HG03460 (cell line): ENCODE data around the gene POFUT2.
"Not testable (repeated sequence)": the region's sequence is repeated elsewhere in the genome, so short reads cannot be mapped to it uniquely, and the experiment has no call there.

Experiments
- ATAC-seq: cut with Tn5 transposase; IDR thresholded peaks from one replicate; pipeline ENCODE4 v1.9.1; 2021; ENCODE audit not compliant: unreplicated experiment

Gene POFUT2

DNA sequence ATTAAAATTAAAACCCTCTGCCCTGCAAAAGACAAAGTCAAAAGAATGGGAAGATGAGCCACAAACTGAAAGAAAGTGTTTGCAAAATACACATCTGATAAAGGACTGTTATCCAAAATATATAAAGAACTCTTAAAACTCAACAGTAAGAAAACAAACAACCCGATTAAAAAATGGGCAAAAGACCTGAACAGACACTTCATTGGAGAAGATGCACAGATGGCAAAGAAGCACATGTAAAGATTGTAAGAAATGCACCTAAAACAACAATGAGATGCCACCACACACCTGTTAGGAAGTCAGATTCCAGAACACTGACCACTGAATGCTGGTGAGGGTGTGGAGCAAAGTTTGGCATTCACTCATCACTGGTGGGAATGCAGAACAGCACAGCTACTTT lies 24.6 kb upstream of the POFUT2 start:
- ATAC-seq, result no peak

DNA sequence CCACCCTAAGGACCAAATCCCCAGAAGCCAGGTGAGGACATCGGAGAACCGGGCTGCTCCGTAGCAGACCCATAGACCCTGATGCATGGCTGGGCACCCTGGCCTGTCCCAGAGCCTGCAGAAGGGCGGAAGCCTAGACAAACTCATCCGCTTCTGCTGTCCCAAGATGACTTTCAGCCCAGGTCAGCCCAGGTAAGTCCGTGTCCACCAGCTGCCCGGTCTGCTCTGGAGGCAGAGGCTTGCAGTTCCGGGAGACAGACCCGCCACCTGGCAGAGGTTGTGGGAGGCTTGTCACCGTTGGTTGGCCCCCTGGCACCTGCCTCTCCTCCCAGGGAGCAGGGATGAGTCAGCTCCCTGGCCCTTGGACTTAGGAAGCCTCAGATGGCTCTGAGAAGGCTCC lies 22.8 kb upstream of the POFUT2 start:
- no peak for ATAC-seq

DNA sequence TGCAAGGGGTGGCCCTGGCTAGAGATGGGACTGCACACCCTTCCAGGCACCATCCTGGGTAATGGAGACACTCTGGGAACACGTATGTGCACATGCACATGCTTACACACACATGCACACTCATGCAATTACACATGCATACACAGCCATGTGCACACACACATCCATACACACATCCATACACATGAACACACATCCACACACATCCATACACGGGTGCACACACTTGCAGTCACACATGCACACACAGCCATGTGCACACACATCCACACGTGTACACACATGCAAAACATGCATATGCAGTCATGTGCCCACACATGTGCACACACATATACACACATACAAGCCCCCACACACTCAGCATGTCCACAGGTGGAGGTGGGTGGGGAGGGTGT lies 22.3 kb upstream of the POFUT2 start:
- ATAC-seq, result no peak

DNA sequence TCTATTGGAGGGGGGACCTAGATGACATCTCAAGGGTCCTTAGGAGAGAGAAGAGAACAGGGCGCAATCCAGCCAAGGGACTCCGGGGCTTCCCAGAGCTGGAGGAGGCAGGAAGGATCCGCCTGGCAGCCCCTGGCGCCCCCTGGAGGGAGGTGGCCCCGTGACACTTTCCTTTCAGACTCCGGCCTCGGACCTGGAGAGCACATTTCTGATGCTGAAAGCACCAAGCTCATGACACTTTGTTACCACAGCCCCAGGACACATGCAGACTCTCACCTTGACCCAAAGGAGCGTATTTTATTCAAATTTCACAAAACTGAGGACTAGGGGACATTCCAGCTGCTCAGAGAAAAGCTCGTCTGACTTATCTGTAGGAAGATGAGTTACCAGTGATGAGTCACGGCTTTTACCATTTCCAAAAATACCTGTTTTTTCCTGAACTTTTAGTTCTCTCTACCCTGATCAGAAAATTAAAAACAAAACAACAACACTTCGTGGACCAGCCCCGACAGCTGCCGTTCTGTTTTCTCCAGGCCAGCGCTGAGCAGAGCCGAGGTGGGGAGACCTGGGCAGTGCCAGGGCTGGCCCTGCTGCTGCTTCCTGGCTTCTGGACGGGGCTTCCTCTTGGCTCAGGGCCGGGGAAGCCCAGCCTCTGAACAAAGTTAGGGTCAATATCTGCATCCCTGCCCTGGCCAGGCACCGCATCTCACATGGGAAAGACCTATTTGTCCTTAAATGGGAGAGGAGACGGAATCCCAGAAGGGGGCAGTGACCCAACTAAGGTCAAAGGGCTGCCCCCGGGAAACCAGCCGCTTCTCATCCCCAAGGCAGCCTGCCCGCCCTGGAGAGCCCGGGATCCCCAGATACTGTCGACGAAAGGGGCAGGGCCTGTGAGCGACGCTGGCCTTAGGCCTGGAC lies 21.6 kb upstream of the POFUT2 start:
- ATAC-seq, result no peak

DNA sequence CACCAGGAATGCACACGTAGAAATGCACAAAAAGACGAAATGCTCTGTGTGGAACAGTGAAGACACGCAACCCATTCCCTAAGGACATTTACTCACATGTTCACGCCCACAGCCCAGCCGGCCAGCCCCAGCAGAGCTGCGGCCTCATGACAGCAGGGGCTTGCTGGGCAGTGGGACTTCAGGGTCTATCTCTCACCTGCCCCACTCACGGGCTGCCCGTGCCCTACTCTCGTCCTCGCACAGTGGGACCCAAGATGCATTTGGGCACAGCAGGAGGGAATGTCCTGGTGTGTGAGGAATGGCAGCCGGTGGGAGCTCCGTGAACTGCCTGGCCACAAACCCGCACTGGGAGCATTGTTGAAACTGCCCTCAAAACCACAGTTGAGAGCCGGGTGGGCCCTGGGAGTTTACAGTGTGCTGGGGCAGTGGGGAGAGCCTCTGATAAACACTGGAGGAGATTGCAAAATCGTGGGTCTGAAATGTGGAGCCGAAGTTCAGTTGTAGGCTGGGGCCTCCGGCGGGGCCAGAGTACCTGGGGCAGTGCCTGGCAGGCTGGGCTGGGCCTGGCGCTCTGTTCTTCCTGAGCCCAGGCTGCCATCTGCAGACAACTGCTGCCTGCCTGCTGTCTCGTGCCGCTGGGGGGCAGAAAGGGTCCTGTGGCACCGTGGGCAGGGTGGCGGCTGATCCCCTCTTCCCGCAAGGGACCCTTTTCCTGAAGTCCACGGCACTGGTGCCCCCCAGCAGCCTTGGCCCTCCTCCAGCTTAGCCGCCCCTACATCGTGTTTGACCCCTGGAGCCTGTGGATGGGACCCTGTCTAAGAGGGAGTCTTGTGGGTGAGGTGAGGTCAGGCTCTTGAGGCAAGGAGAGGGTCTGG lies 20.7 kb upstream of the POFUT2 start:
- no peak for ATAC-seq

DNA sequence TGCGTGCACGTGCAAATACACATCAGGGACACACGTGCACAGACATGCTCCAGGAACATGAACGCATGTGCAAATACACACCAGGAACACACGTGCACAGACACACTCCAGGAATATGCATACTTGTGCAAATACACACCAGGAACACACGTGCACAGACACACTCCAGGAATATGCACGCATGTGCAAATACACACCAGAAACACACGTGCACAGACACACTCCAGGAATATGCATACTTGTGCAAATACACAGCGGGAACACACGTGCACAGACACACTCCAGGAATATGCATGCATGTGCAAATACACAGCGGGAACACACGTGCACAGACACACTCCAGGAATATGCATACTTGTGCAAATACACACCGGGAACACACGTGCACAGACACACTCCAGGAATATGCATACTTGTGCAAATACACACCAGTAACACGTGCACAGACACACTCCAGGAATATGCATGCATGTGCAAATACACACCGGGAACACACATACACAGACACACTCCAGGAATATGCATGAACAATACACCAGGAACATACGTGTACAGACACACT lies 20.0 kb upstream of the POFUT2 start:
- not testable (repeated sequence) for ATAC-seq

DNA sequence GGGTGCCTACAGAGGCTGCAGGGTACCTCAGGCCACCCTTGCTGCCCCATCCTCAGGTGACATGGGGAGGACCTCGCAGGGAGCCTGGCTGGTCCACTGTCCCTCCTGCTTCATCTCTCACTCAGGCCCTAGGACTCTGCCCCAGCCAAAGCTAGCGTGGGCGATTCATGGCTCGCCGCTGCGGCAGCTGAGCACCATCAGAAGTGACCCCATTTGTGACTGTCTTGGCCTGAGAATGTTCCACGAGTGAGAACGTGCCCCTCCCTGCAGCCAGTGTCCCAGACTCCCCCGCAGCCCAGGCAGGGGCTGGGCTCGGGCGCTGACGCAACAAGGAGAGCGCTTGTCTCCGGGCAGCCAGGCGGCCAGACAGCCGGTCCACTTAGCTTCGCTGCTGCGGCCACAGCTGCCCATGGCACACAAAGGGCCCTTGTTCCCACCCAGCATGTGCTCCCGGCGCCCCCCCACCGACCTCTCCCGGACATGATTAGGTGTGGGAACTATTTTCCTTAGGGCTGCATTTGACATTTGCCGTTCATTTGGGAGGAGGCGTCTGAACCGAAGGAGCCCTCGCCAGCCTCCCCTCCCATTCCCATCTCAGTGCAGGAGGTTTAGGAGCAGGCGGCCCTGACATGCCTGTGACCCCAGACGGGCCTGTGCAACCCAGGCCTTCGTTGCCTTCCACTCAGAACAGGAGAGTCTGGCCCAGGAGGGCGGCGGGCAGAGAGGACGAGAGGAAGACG lies 19.3 kb upstream of the POFUT2 start:
- no peak for ATAC-seq

DNA sequence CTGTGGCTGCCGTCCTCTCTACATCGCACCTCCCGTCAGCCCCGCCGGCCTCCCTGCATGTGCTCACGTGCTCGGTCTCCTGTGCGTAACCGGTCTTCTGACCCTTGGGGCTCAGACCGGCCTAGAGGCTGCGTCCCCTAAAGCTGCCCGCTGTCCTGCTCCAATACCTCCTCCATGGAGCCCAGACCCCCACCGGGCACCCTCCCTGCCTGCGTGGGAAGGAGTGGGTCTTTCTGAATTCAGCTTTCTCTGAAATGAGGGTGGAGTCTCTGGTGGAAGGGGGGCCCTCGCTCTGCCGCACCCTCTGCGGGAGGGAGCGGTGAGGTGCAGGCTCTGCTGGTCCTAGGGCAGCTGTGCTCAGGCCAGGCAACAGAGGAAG lies 18.7 kb upstream of the POFUT2 start:
- no peak for ATAC-seq

DNA sequence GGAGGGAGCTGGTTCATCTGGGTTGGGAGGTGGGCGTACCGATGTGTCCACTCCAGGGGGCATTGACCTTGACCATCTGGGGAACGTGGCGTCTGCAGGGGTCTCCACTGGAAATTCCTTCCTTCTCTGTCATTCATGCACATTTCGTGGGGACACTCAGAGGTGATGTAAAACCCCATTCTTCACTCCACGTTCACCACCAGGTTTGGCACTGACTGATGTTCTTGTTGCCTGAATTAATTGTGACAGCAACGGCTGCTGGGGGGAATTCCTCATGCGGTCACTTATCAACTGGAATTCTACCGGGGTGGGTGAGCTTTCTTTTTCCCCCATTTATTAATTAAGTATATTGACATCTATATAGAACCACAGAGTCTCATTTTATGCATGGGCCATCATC lies 18.1 kb upstream of the POFUT2 start:
- ATAC-seq, result no peak

DNA sequence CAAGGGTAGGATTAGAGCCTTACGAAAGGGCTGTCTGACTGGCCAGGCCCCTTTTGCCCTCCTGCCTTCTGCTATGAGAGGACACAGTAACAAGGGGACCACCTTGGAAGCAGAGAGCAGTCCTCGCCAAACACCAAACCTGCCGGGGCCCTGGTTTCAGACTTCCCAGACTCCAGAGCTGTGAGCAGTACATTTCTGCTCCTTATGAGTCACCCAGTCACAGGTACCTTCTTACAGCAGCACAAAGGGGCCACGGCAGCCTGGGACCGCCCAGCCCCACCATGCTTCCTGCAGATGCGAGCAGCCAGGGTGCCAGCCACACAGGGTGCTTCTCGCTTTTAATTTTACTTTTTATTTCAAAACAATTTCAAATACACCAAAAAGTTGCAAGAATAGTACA lies 17.2 kb upstream of the POFUT2 start:
- ATAC-seq, result no peak

DNA sequence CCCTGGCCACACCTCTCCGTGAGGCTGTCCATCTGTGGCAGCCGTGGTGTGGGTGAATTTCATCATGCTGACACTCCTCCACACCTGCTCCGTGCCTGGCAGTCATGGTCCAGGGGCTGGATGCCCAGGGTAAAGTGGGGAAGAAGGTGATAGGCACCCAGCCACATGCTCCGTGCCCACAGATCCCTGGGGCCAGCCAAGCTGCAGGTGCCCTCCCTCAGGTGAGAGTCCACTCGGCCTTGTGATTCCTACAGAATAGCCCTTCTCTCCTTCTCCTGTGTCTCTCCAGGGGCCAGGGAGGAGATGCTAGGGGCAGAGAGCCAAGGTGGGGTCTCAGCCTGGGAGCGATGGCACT lies 16.8 kb upstream of the POFUT2 start:
- ATAC-seq, result no peak

DNA sequence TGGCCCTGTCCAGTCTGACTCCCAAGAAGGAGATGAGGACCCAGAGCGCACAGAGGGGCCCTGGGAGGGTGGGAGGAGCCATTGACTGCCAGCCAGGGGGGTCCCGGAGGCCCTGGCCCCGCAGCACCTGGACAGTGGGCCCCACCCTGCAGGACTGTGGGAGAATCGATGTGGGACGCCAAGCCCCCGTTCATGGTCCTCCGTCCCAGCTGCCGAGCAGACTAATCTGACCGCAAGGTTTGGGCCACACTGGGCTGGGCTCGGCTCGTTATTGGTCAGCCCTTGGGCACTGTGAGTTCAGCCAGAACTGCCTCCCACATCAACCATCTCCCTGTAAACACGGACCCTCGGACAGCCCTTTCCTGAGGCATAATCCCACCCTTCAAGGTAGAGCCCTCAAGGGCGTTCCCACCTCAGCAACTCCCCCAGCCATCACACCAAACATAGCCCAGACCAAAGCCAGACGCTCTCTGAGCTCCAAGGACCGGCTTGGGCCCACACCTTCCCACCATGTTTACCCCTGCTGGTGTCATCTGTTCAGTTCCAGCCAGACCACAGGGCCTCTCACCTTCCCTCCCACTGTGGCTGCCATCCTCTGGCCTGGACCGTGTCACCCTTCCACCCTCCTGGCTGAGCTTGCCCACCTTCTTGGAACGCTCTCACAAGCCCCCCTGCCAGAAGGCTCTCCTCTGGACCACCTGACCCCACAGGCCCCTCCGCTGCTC lies 16.2 kb upstream of the POFUT2 start:
- ATAC-seq, result no peak

DNA sequence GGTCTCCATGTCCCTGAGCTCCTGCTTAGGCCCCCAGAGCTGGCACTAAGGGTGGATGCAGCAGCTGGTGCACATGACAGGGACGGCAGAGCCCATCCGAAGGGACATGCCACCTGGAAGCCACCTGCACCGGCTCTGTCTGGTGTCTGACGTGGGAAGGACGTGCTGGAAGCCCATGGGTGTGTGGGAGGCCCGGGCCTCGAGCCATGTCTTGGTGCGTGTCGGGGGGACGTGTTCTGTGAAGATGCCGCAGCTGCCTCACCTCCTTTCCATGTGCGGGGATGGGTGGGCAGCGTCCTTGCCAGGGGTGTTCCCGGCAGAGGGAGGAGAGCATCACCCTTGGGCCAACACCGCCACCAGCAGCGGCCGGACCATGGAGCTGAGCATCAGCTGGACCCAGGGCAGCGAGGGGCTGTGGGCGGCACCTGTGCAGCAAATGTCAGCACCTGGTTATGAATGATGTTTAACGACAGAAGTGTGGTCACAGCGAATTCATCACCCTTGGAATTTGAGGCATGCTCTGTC lies 15.5 kb upstream of the POFUT2 start:
- no peak for ATAC-seq

DNA sequence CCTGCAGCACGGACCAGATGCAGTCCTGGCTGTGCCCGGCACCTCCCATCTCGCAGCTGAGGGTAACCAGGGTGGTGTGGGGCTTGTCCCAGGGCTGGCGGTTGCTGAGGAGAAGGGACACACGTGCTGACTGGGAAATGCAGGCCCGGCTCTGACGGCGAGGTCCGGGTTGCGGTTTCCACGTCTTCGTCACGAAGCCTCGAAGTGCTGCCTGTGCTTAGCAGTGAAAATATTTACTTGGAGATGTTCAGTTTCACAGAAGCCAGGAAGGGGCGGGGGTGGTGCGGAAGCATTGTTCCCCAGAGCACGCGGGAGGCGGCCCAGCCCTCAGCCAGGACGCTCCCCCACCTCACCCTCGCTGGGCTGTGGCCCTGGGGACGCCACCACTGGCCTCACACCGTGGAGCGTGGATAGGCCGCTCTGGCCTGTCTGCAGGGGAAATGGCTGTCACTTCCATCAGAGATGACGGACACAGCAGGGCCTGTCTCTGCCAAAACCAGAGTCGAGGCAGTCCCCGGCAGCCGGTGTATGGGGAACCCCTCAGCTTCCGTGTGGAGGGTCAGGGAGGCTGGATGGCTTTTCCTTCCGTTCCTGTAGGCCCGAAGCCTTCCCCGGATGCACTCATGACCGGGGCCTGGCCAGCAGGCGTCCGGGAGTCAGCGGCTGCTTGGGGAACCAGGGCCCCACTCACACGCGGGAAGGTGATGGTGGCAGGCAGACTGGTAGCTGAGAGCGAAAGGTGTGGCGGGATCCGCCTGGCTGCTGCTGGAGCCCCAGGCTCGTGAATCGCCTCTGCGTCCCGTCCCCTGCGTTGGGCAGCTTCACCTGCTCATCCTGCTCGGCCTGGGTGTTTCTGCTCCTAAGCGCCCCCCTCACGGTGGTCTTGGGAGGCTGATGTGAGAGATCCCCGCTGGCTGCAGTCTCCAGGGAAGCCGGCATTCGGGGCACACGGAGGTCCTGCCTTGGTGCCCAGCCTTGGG lies 14.7 kb upstream of the POFUT2 start:
- no peak for ATAC-seq

DNA sequence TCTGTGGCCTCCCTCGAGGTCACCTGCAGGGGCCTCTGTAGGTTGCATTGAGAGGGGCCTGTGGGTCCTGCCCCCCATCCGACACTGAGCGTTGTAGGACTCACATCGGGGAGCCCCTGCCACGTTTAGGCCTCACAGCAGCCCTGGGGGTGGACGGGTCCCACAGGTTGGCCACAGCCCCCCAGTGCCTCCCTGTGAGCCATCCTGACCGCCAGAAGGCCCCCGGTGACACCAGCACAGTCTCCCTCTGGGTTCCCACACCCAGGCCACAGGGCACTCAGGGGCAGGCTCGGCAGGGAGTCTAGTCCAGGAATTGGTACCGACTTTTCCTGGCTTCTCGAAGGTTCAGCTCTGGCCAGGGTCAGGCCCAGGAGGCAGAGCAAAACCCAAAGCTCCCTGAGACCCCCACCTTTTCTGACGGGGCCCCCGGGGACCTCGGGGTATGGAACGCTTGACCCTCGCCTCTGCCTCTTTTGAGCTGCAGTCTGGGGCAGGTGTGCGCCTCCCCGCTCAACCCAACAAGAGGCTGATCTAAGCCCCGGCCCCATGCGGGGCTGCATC lies 13.9 kb upstream of the POFUT2 start:
- ATAC-seq, result no peak

DNA sequence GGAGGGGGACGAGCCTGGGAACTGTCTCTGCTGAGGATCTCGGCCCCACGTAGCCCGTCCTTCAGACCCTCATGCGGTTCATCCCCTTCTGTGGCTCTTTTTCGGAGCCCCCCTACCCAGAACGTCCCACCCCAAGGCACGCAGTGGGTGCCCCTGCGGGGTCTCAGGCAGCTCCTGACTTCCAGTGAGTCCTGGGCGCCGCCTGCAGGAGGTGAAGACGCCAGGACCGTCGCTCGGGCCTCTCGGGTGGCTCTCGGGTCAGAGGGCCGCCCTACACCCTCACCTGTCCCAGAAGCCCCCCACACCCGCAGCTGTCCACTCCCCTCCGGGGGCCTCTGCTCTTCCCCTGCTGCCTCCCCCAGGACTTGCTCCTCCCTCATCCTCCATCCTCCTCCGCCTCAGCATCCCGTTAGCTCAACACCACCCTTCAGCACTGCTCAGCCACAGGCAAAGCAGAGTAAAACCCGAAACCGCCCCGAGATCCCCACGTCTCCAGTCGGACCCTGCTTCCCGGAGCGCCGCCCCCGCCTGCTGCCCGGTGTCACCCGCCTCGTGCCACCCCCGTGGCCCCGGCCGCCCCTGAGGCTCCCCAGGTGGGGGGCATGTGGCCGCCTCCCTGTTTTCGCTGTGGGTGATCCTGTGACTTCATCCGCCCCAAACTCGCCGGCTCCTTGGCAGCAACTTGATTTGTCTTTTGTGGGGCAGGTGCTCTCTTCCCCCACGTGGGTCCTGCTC lies 13.3 kb upstream of the POFUT2 start:
- ATAC-seq, result no peak

DNA sequence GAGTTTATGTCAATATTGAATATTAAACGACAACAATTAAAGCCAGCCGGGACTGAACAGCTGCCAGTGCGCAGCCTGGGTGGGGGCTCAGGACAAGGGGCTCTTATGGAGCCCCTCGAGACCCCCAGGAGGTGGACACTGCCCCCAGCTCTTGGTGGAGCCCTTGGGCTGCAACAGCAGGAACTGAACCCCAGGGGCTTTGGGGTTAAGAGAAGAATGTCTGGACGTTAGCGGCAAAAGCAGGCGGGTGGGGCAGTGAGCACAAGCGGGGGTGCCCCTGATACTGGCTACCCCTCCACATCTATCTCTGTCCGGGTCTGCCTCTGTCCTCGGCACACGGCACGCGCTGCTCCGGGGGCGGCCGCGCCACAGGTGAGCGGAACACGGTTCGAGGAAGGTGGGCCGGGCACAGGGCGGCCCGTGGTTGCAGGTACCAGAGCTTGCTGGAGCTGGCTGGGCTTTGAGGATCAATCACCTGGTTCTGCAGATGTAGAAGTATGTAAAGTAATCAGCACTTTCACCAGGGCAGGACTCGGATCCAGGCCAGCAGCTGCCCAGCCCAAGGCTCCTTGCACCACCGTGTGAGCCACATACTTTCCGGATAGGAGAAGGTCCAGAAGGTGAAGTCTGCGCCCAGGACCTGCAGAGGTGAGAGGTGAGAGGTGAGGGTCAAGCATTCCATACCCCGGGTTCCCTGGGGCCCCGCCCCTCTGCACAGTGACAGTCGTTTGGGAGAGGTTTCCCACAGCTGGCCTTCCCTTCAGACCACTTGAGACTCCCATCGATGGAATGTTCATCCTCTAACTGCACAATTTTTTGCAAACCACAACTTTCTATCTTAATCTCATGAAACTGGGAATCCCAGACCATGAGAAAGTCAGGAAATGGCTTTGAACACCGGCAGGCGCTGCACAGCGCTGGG lies 12.4 kb upstream of the POFUT2 start:
- no peak for ATAC-seq
